SK-N-SH (cell line): ENCODE measurements around the gene SLC44A2. TPM values are rescaled to one million over a fixed set of nuclear protein-coding genes. Genes with fewer than 3 reads are reported as not detected.
A peak's percentile ranks its signal among the peaks of the same experiment; 100 is the strongest.

ENCODE experiments used
- CTCF ChIA-PET: fragments of 300-600, 350-600 bp; formaldehyde crosslinking; extraction: SDS; loops from one replicate; lab custom pipeline; 2021; lab: Yijun Ruan, JAX
- POLR2A ChIA-PET: fragments of 350-600 bp; sonication (Branson Sonifier 250); formaldehyde crosslinking; extraction: SDS; loops from one replicate; lab custom pipeline; 2020; ENCODE audit warnings: antibody characterized with exemption, inconsistent platforms; lab: Yijun Ruan, JAX
- DNase-seq: peaks from one replicate; pipeline ENCODE4 v3.0.0; 2012
- H2AFZ ChIP-seq: fragments of 200-600 bp; sonication (generic); 2 replicates; pipeline ENCODE4 v1.8.1; 2016; ENCODE audit warnings: antibody characterized with exemption, mild to moderate bottlenecking, low read depth
- H3F3A ChIP-seq: fragments of 200-600 bp; sonication (generic); replicated peaks from 2 replicates; pipeline ENCODE3; 2016; ENCODE audit warnings: antibody characterized with exemption, mild to moderate bottlenecking; ENCODE audit not compliant: insufficient read depth
- H3K27ac ChIP-seq, 2 experiments: fragments of 200-500 bp in 1 of 2; fragments of 200-600 bp in 1 of 2; sonication (Bioruptor generic) in 1 of 2; sonication (generic), shearing (Covaris generic) in 1 of 2; 2 replicates each; pipeline versions ENCODE4 v1.5.1 to v1.6.1; 2014 to 2016; ENCODE audit warnings: low read depth in 2 of 2, inconsistent platforms in 1 of 2, low read length in 1 of 2, mild to moderate bottlenecking in 1 of 2, mixed read lengths in 1 of 2
- H3K27me3 ChIP-seq: fragments of 200-600 bp; sonication (generic), shearing (Covaris generic); 2 replicates; pipeline ENCODE4 v1.6.1; 2016; ENCODE audit warnings: mixed run types; ENCODE audit not compliant: insufficient read depth
- H3K36me3 ChIP-seq, 2 experiments: fragments of 200-500 bp in 1 of 2; fragments of 200-600 bp in 1 of 2; sonication (Bioruptor generic) in 1 of 2; sonication (generic) in 1 of 2; replicated peaks in 1 of 2; 2 replicates each; pipeline versions ENCODE3 to v1.5.1; 2014 to 2016; ENCODE audit warnings: low read length in 1 of 2, mild to moderate bottlenecking in 1 of 2; ENCODE audit not compliant: insufficient read depth in 2 of 2, control insufficient read depth in 1 of 2
- H3K4me1 ChIP-seq, 2 experiments: fragments of 200-500 bp in 1 of 2; fragments of 200-600 bp in 1 of 2; sonication (Bioruptor generic) in 1 of 2; sonication (generic), shearing (Covaris generic) in 1 of 2; 2 replicates each; pipeline versions ENCODE4 v1.5.1 to v1.6.1; 2014 to 2016; ENCODE audit warnings: low read depth in 1 of 2, low read length in 1 of 2, mixed run types in 1 of 2; ENCODE audit not compliant: insufficient read depth in 2 of 2, control insufficient read depth in 1 of 2
- H3K4me2 ChIP-seq: fragments of 200-600 bp; sonication (generic), shearing (Covaris generic); 2 replicates; pipeline ENCODE4 v1.6.1; 2017; ENCODE audit warnings: mixed run types
- H3K4me3 ChIP-seq, 2 experiments: fragments of 200-500 bp in 1 of 2; fragments of 200-600 bp in 1 of 2; sonication (Bioruptor generic) in 1 of 2; sonication (generic), shearing (Covaris generic) in 1 of 2; 2 replicates each; pipeline versions ENCODE4 v1.5.1 to v1.8.1; 2014 to 2016; ENCODE audit warnings: low read depth in 2 of 2, inconsistent platforms in 1 of 2, low read length in 1 of 2, mild to moderate bottlenecking in 1 of 2, mixed read lengths in 1 of 2, moderate library complexity in 1 of 2
- H3K79me2 ChIP-seq: fragments of 200-600 bp; sonication (generic); 2 replicates; pipeline ENCODE4 v1.8.1; 2017; ENCODE audit warnings: mild to moderate bottlenecking; ENCODE audit not compliant: insufficient read depth
- H3K9ac ChIP-seq: fragments of 200-600 bp; sonication (generic); 2 replicates; pipeline ENCODE4 v1.6.1; 2017; ENCODE audit warnings: mixed run types
- H3K9me2 ChIP-seq: fragments of 200-600 bp; sonication (generic); 2 replicates; pipeline ENCODE4 v1.6.1; 2017; ENCODE audit warnings: mixed run types
- H3K9me3 ChIP-seq: fragments of 200-600 bp; sonication (generic); 2 replicates; pipeline ENCODE4 v1.6.1; 2017; ENCODE audit warnings: mixed run types, mild to moderate bottlenecking, moderate library complexity
- H4K20me1 ChIP-seq: fragments of 200-600 bp; sonication (generic); 2 replicates; pipeline ENCODE4 v1.6.1; 2017; ENCODE audit warnings: mild to moderate bottlenecking, mixed run types; ENCODE audit not compliant: insufficient read depth
- CHD2 ChIP-seq: fragments of 150-350 bp; IDR thresholded peaks from 2 replicates; pipeline ENCODE4 v1.6.1; 2018; ENCODE audit warnings: low read length; ENCODE audit not compliant: partially characterized antibody
- ELF1 ChIP-seq: IDR thresholded peaks from 2 replicates; pipeline ENCODE4 v1.4.0; 2012
- EZH2phosphoT487 ChIP-seq: fragments of 200-600 bp; sonication (generic); IDR thresholded peaks from 2 replicates; pipeline ENCODE4 v1.6.1; 2017; ENCODE audit warnings: low read depth, mixed run types, mild to moderate bottlenecking, antibody characterized with exemption, moderate library complexity, borderline replicate concordance
- FOXM1 ChIP-seq: IDR thresholded peaks from 2 replicates; pipeline ENCODE4 v1.4.0; 2012; ENCODE audit warnings: low read depth, mild to moderate bottlenecking
- GATA2 ChIP-seq: sonication (generic); formaldehyde crosslinking; IDR thresholded peaks from 2 replicates; pipeline ENCODE4 v1.5.0; 2020; ENCODE audit warnings: mild to moderate bottlenecking, missing genetic modification reagents
- IRF3 ChIP-seq: fragments of 150-350 bp; IDR thresholded peaks from 2 replicates; pipeline ENCODE4 v1.6.1; 2016; ENCODE audit warnings: mild to moderate bottlenecking, low read depth, low read length
- MEF2A ChIP-seq: IDR thresholded peaks from 2 replicates; pipeline ENCODE4 v1.4.0; 2012; ENCODE audit warnings: low read depth, borderline replicate concordance
- MXI1 ChIP-seq: IDR thresholded peaks from 2 replicates; pipeline ENCODE4 v1.6.1; 2012; ENCODE audit warnings: mild to moderate bottlenecking, low read depth, low read length, improper control_type of control experiment
- NFIC ChIP-seq: IDR thresholded peaks from 2 replicates; pipeline ENCODE4 v1.4.0; 2012; ENCODE audit warnings: borderline replicate concordance
- RAD21 ChIP-seq: IDR thresholded peaks from 2 replicates; pipeline ENCODE4 v1.6.1; 2012; ENCODE audit warnings: mild to moderate bottlenecking, low read length
- RFX5 ChIP-seq: IDR thresholded peaks from 2 replicates; pipeline ENCODE4 v1.6.1; 2012; ENCODE audit warnings: mild to moderate bottlenecking, improper control_type of control experiment, low read length
- SIN3A ChIP-seq: IDR thresholded peaks from 2 replicates; pipeline ENCODE4 v1.6.1; 2012; ENCODE audit warnings: low read depth, mild to moderate bottlenecking, low read length, moderate library complexity, borderline replicate concordance
- SMC3 ChIP-seq: IDR thresholded peaks from 2 replicates; pipeline ENCODE4 v1.6.1; 2012; ENCODE audit warnings: low read depth, low read length, improper control_type of control experiment
- ZBTB33 ChIP-seq: IDR thresholded peaks from 2 replicates; pipeline ENCODE4 v1.4.0; 2012; ENCODE audit warnings: low read depth, borderline replicate concordance
- WGBS: methylation state at CpG from one replicate; pipeline ENCODE4 v1.1.6; 2017; ENCODE audit warnings: low lambda C conversion rate; 5-methylcytosine and 5-hydroxymethylcytosine counted together
- polyA plus RNA-seq, 3 experiments: library from polyadenylated mRNA; depleted of rRNA; stranded (reverse); fragments of >200 nt; gene quantifications; 2 replicates each; pipeline ENCODE4 v1.2.3, GENCODE V29; 2012
- TF ChIP-seq, protein P1 (sequence below): IDR thresholded peaks from 2 replicates; pipeline ENCODE4 v1.4.0; 2012; ENCODE audit warnings: low read depth, borderline replicate concordance

SLC44A2 gene
- polyA plus RNA-seq, 1 of the 3 experiments (the other 2 are of a cell fraction), result 61.4 TPM

DNA sequence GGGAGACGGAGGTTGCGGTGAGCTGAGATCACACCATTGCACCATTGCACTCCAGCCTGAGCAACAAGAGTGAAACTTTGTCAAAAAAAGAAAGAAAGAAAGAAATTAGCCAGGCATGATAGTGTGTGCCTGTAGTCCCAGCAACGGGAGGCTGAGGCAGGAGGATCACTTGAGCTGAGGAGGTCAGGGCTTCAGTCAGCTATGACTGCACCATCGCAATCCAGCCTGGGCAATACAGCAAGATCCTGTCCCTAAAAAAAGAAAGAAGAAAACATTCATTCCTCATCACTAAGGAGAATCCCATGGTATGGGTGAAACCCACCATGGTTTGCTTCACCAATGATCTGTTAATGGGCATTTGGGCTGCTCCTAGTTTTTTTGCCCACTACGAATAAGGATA lies 25.2 kb upstream of the SLC44A2 start:
- H3K4me2 ChIP-seq, result no peak overlapping the region
- ChIA-PET CTCF (interaction anchor here (1.7 to 8.0 kb wide), 2 partner anchors 20 to 44 kb away, joined by 5 to 51 read pairs; no protein-coding TSS in a partner anchor), POLR2A (no interaction called here)
- H3K4me3 ChIP-seq, result no peak overlapping the region
- no peak overlapping the region for H2AFZ ChIP-seq
- H3F3A ChIP-seq, result no peaks in the 10 kb centered on the region
- 90% methylated on average over 5 of the region's 5 CpGs for WGBS
- peaks cover 15% of the 10 kb centered on the region; the same call in 1 of the 2 replicates for H3K27me3 ChIP-seq
- H3K9me2 ChIP-seq, result no peaks in the 10 kb centered on the region
- no peaks in the 10 kb centered on the region for H3K36me3 ChIP-seq
- TF ChIP-seq RAD21, result no peak
- TF ChIP-seq ELF1, result no peak
- TF ChIP-seq, protein P1, sequence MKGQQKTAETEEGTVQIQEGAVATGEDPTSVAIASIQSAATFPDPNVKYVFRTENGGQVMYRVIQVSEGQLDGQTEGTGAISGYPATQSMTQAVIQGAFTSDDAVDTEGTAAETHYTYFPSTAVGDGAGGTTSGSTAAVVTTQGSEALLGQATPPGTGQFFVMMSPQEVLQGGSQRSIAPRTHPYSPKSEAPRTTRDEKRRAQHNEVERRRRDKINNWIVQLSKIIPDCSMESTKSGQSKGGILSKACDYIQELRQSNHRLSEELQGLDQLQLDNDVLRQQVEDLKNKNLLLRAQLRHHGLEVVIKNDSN, result no peak
- TF ChIP-seq SMC3, result no peak
- TF ChIP-seq NFIC, result no peak
- TF ChIP-seq GATA2, result no peak
- TF ChIP-seq ZBTB33, result no peak
- no peak for TF ChIP-seq FOXM1
- H3K4me1 ChIP-seq, result peaks cover 0 to 8% of the 10 kb centered on the region in 2 experiments; a peak in 1 of 4 replicates
- H3K9ac ChIP-seq, result no peak overlapping the region
- no peaks in the 10 kb centered on the region for H3K9me3 ChIP-seq
- H3K79me2 ChIP-seq, result peaks cover 26% of the 10 kb centered on the region
- no peak for DNase-seq
- H4K20me1 ChIP-seq, result no peaks in the 10 kb centered on the region
- H3K27ac ChIP-seq, result no peak overlapping the region

- H3K4me3 ChIP-seq, result no peak overlapping the region
- H3K4me2 ChIP-seq, result no peak overlapping the region
- POLR2A ChIA-PET, result interaction anchor here (0.5 to 1.1 kb wide), 2 partner anchors 10 to 284 kb away, joined by 3 read pairs; no protein-coding TSS in a partner anchor
- no peak overlapping the region for H3K9ac ChIP-seq
- H3K79me2 ChIP-seq, result peaks cover 37% of the 10 kb centered on the region
- no peaks in the 10 kb centered on the region for H3K9me2 ChIP-seq
- WGBS, result 45% methylated on average over 7 of the region's 7 CpGs
- CTCF ChIA-PET, result interaction anchor here (0.6 to 8.0 kb wide), 7 partner anchors 15 to 185 kb away, joined by 3 to 51 read pairs (median 5); partner anchors contain the start of gene QTRT1
- H4K20me1 ChIP-seq, result no peaks in the 10 kb centered on the region
- no peaks in the 10 kb centered on the region for H3F3A ChIP-seq
- H3K27ac ChIP-seq, result no peak overlapping the region
- no peak for DNase-seq
- H3K27me3 ChIP-seq, result peaks cover 15% of the 10 kb centered on the region; the same call in 1 of the 2 replicates
- no peaks in the 10 kb centered on the region for H3K36me3 ChIP-seq
- H3K9me3 ChIP-seq, result no peaks in the 10 kb centered on the region
- 0 out of 2 replicates have a peak overlapping the region, but pooled peaks have one; percentile 83 for H2AFZ ChIP-seq
- TF ChIP-seq IRF3 (no peak), RFX5 (no peak), MXI1 (no peak), MEF2A (no peak), FOXM1 (no peak), EZH2phosphoT487 (no peak), SIN3A (no peak), RAD21 (no peak), CHD2 (no peak)
- H3K4me1 ChIP-seq, result peaks cover 0 to 8% of the 10 kb centered on the region in 2 experiments; a peak in 1 of 4 replicates
These were observed 23.4 kb upstream of the SLC44A2 start for GRCh38 chr19:10601999-10602329.
